ENCODE measurements around the gene TTYH1.

- TF ChIP-seq POLR2A (IDR thresholded peaks at IDR 0.05) = peak in 1 of 2 donors; percentile 23
- TF ChIP-seq CTCF (IDR thresholded peaks at IDR 0.05 in 4 of 5, conservative IDR thresholded peaks at IDR 0.05 in 1 of 5) = peak in 3 of 5 experiments; percentile 8 to 29 (median 16)
These were observed 49.6 kb downstream of the TTYH1 start for GRCh38 chr19:54464630-54465425.
